Uterus (tissue), 2 donors: ENCODE data around the gene CDH4.

Source experiments
- POLR2A ChIP-seq, 2 donors: fragments of 450-650 bp; IDR thresholded peaks; one replicate each; pipeline ENCODE4 v1.6.1; 2016; ENCODE audit warnings: antibody characterized with exemption in 2 of 2, mild to moderate bottlenecking in 1 of 2, moderate library complexity in 1 of 2
- TF ChIP-seq, protein P1 (sequence below), 4 experiments: fragments of 200-600 bp in 2 of 4; fragments of 450-650 bp in 2 of 4; sonication (generic) in 2 of 4; IDR thresholded peaks; one replicate each; pipeline ENCODE4 v1.5.1; 2016 to 2019; ENCODE audit warnings: antibody characterized with exemption in 4 of 4, mild to moderate bottlenecking in 2 of 4, moderate library complexity in 1 of 4

DNA sequence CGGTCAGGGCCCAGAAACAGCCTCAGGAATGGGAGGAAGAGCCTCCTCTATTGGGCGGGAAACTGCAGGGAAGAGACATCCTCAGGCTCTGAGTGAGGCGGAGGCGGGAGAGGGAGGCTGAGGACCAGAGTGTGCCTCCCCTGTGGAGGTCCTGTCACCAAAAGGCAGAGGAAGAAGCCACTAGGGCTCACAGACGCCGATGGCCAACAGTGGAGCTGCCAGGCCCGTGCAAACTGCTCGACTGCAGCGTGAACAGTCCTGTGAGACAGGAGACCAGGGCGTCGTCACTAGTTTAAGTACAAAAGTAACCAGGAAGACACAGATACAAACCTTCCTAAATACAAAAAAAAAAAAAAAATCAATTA is 730.9 kb downstream of the CDH4 start:
- no peak for TF ChIP-seq POLR2A (IDR thresholded peaks at IDR 0.05)
- TF ChIP-seq, protein P1, sequence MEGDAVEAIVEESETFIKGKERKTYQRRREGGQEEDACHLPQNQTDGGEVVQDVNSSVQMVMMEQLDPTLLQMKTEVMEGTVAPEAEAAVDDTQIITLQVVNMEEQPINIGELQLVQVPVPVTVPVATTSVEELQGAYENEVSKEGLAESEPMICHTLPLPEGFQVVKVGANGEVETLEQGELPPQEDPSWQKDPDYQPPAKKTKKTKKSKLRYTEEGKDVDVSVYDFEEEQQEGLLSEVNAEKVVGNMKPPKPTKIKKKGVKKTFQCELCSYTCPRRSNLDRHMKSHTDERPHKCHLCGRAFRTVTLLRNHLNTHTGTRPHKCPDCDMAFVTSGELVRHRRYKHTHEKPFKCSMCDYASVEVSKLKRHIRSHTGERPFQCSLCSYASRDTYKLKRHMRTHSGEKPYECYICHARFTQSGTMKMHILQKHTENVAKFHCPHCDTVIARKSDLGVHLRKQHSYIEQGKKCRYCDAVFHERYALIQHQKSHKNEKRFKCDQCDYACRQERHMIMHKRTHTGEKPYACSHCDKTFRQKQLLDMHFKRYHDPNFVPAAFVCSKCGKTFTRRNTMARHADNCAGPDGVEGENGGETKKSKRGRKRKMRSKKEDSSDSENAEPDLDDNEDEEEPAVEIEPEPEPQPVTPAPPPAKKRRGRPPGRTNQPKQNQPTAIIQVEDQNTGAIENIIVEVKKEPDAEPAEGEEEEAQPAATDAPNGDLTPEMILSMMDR (IDR thresholded peaks at IDR 0.05) = no peak
